ENCODE measurements around the gene DENND11.
A peak's percentile ranks its signal among the peaks of the same experiment; 100 is the strongest.

The DENND11 gene, protein sequence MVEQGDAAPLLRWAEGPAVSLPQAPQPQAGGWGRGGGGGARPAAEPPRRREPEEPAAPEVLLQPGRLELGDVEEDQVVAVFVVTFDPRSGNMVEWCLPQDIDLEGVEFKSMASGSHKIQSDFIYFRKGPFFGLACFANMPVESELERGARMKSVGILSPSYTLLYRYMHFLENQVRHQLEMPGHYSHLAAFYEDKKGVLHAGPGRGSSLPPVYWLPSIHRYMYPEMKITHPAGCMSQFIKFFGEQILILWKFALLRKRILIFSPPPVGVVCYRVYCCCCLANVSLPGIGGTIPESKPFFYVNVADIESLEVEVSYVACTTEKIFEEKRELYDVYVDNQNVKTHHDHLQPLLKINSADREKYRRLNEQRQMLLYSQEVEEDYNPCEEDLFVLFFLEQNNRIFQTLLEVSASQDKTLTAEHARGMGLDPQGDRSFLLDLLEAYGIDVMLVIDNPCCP

DNA sequence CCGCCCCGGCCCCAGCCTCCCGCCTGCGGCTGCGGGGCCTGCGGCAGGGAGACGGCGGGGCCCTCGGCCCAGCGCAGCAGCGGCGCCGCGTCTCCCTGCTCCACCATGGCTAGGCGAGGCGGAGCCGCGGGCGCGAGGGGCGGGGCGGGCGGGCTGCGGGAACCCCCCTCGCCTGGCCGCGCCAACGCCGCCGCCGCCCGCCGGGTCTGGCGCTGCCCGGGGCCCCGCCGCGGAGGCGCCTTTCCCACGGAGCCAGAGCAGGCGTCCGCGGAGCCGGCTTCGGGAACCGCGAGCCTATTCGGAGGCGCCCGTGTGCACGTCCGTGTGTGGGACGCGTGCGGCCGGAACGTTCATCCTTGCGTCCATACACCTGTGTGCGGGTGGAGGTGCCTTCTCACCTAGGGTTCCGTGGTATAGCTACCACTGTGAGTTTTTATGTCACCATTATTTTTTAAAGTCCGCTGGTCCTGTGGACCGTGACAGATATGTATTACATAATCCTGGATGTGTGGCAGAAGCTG, at the start of gene DENND11:
TSS of gene DENND11 (minus strand) at position 120 of the 521 bp plus-strand sequence. CDS start at position 107, 13 bp downstream.
- DNase-seq: peak; percentile 17

DNA sequence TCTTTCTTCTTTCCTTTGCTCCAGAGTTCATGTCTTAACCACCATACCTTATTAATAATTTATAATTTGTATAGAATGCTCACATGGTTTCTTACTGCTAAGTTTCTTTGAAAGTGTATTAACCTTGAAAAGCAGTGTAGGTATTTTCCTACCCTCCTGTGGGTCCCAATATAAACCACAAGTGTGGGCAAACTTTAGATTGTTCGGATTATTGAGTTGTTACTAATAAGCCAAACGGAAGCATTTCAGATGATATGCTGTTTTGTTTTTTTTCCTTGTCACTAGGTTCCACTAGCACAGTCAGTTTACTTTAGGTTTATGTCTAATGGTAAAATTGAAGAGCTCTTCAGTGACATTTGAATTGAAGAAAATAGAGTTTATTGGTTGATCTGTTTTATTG, 46.4 kb upstream of the DENND11 start:
- no peak for DNase-seq

DNA sequence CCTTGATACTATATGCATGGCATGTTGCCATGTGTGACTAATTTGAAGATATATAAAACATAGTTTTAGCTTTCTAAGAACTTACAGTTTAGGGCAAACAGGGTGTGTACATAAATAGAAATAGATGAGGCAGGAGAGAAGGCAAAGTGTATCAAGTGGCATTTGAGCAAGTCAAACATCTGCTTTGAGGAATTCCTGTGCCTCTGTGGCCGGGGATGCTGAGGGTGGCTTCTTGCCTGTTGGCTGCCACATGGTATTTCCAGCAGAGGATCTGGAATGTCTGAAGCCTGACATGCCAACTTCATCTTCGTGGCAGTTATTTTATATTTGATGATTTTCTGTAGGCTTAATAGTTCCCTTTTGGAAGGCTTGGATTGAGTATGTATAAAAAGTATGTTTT, 42.2 kb upstream of the DENND11 start:
- no peak for DNase-seq

DNA sequence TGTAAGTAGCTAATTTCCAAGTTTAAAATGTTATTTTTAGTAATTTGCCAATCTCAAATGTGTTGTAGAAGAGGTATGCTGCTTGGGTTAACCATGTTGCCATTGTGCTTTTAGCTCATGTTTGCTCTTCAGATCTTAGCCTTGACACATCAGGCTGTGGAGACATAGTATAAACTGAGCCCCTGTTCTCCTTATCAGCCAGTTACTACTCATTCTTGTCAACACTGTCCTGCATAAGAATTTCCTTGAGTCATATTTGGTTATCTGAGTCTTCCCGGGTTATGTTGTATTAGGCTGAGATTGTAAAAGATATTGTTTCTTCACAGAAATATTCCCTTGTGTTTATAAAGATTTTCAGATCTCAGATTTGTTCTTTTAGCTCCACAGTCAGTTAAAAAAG, 40.3 kb upstream of the DENND11 start:
- no peak for DNase-seq

DNA sequence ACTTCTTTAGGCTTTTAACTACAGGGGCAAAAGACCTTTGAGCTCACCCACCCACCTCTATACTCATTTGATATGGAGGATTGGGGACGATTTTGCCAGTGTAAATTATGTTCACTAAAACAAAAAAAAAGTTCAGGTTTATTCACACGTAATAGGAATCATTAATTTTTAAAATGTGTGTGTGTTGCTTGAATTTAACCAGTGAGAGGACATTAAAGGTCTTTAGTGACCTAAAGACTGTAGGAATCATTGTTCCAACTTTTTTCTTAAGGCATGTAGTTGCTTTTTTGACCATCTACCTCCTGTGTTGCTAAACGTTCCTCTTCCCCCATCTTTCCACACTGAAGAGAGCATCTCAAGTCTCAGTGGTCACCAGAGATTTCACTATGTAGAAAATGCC, 37.3 kb upstream of the DENND11 start:
- no peak for DNase-seq

DNA sequence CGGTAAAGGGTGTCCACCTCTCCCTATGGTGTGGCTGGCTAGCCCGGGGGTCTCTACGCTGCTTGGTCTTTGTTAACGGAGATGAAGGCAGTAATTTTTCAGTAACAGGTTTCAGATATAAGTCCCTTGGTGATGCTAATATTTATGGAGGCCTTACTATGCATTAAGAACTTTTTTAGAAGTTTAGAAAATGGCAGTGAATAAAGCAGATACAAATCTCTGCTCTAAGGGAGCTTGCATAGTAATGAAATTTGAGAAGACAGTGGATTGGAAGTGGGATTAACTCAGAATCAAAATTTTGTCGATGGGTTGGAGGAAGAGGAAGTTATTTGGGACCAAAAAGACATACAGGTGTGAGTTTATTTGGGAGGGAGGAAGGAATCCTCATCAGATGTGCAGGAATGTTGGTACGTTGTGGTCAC, 36.6 kb upstream of the DENND11 start:
- DNase-seq: no peak

DNA sequence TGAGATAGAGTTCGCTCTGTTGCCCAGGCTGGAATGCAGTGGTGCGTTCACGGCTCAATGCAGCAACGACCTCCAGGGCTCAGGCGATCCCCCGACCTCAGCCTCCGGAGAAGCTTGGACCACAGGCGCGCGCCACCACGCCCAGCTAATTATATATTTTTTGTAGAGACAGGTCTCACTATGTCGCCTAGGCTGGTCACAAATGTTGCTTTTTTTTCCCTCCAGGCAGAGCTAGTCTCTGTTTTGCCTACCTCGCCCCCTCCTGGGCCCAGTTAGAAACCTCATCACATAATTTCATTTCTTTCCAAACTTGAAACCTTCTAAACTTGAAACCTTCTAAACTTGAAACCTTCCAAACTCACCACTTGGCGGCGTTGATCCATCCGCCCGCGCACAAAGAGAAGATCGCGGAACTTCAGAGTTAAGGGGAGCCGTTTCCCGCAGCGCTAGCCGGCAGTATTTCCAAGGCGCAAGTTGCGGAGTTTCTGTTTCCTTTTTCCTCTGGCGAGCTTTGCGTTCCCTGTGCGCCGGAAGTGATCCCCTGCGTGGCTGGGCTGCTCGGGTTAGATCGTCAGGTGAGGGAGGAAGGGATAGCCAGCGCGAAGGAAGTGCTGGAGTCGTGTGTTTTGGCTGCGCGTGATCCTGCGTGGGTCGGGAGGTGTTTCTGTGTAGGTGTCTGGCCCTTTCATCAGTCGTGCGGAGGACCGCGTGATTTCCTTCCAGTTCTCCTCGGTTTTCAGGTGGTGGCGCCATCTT, 36.0 kb upstream of the DENND11 start, which contains the start of gene SSBP1:
TSS of gene SSBP1 (plus strand) at position 523 of the 756 bp plus-strand sequence. CDS start 809 bp downstream, outside the sequence.
- DNase-seq: peak; percentile 99

DNA sequence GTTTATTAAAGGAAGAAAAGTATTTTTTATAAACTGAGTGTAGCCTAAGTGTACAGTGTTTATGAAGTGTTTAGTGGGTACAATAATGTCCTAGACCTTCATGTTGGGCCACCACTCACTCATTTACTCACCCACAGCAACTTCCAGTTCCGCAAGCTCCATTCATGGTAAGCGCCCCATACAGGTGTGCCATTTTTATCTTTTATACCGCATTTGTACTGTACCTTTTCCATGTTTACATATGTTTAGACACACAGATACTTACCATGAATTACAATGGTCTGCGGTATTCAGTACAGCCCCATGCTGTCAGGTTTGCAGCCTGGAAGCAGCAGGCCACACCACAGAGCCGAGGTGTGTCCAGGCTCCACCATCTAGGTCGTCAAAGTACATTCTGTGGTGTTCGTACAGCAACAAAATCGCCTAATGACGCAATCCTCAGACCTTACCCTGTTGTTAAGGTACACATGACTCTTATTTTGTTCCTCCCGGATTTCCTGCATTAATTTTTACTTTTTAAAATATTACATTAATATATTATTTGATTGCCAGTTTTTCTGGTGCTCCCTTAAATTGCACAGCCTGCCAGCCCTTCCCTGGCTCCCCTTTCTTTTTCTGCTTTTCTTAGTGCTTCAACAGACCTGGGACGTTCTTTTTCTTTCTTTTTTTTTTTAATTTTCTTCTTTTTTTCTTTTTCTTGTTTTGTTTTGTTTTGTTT, 35.3 kb upstream of the DENND11 start:
- DNase-seq: peak; percentile 28

DNA sequence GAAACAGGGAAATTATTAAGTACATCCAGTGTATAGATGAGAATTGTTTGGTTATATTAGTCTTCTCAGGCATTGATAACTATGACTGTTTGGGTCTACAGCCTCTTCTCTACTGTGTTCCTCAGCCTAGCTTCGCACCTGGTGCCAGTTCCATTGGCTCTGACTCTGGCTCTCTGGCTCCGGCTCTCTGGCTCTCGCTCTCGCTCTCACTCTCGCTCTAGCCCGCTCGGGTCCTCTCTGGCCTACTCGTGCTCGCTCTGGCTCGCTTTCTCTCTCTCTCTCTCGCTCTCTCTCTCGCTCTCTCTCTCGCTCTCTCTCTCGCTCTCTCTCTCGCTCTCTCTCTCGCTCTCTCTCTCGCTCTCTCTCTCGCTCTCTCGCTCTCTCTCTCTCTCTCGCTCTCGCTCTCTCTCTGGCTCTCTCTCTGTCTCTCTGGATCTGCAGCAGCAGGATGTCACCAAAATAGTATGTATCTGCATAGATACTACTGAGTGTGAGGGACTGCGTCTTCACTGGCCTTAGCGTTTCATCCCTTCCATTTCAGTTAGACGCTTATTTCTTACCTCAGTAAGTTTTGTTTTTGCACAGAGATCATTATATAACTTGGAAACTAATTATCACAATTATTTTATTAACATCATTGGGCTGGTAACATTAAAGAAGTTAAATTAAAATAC, 29.6 kb upstream of the DENND11 start:
- no peak for DNase-seq

DNA sequence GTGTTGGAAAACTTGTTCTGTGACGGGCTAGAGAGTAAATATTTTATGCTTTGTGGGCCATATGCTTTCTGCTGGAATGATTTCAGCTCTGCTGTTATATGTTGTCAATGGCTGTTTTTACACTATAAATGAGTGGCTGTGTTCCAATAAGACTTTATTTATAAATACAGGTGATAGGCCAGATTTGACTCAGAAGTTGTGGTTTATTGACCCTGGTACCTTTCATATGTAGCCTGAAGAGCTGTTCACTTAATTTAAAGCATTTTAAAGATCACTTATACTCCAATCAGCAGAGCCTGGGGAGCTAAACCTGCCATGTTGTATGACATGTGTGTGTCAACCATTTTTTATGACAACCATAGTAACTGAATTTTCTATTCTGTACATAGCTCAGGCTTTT, 27.1 kb upstream of the DENND11 start:
- DNase-seq: no peak

DNA sequence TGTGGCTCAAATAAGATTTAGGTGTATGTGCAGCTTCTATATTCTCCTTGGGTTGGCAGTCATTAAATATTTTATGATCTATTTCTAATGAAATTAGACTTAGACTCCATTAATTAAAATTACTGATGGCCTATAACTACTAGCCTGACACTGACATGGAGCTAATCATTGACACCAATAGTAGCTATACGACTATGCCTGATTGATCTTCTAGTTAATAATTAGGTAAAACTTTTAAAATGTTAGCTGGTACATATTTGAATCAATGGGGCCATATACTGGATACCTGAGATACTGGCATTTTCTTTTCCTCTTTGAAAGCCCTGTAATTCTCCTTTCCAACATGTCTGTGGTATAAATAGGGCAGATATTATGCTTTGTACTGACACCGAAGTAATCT, 20.6 kb upstream of the DENND11 start:
- DNase-seq: no peak

DNA sequence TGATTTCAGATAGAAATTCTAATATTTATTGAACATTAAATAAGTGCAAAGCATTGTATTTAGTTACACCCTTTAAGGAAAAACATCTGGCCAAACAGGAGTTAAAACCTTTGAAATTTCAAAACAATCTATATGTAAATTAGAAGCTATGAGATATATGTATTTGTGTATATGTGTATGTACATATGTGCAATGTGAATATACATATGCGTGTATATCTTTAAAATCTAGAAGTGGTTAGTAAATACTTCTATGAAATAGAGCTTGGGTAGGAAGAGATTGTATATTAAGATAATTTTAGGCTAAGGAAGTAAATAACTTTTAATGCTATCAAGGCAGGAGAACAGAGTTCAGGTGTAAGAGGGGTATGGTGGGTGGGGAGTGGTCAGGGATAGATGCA, 15.5 kb upstream of the DENND11 start:
- DNase-seq: no peak

DNA sequence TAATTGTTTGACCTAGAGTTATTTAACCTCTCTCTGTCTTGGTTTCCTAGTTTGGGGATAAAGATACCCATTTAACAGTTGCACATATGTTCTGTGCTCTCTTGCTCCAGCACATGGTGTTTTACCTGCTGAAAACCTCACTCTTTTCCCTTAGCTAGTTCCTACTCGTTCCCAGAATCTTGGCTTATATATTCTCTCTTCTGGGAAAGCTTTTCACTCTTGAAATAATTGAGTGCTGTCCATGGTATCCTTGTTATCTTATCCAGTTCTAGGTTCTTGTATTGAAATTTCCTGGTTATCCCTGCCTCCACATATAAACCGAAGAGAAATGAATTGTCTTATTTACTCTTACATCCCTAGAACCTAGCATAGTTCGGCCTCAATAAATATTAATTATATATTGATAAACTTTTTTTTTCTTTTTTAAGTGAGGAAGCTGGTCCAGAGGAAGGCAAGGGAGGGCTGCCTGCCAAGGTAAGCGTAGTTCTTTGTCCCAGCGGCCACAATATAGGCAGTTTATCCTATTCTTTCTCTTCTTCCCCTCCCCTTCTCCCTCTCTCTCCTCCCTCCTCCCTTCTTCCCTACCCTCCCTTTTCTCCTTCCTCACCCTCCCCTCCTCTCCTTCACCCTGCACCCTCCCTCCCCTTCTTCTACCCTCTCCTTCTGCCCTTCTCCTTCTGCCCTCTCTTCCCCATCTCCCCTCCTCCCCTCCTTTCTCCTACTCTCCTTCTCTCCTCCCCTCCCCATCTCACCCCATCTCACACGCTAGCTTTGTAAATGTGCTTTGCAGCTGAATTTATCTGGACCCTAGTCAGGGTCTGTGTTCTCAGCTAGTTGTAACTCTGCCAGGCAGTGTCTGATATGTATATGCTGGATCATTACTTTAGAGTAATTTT, 14.1 kb upstream of the DENND11 start:
- no peak for DNase-seq

DNA sequence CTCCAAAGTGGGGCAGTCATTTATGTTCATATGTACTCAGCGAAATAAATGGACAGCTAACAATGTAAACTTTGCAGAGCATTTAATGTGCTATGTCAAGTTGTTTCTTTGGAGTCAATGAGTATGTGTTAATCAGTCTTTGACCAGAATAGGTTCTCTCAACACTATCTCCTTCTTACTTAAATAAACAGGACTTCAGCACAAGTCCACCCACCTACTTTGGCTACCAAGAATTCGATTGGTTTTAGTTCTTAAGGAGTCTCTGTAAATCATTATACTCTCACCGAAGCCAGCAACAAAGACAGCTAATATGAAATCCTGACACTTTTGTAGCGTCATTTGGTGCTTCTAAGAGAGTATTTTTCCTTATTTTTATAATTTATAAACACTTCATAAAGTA, 13.1 kb upstream of the DENND11 start:
- DNase-seq: no peak

DNA sequence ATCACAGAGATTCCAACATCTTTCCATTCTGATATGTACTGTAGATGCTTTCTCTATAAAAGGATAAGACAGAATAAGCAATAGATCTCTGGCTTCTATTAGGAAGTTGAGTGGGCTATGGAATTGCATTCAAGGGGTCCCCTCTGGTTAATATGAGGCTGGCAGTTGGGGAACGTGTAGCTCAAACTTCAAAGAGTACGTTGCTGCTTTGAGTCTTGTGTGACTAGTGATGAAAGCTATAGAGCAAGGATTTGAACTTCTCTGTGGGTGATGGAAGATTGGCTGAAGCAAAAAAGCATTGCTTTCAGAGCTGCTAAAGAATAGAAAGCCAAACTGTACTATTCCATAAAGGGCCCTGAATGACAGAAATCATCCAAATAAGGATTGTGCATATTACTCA, 12.6 kb upstream of the DENND11 start:
- no peak for DNase-seq

DNA sequence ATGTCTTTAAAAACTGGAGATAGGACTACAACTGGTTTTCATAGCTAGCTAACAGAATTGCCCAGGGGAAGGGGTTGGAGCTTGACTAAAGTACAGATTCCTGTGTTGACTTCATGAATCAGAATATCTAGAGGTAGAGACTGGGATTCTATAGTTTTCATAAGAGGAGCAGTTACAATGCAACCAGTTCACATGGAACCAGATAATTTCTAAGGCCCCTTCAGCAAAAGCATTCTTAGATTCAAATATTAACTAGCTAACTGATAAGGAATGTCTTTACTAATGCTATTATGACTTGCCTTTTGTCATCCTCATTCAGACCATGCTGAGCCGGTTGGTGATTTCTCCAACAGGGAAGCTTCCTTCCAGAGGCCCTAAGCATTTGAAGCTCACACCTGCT, 11.9 kb upstream of the DENND11 start:
- no peak for DNase-seq

DNA sequence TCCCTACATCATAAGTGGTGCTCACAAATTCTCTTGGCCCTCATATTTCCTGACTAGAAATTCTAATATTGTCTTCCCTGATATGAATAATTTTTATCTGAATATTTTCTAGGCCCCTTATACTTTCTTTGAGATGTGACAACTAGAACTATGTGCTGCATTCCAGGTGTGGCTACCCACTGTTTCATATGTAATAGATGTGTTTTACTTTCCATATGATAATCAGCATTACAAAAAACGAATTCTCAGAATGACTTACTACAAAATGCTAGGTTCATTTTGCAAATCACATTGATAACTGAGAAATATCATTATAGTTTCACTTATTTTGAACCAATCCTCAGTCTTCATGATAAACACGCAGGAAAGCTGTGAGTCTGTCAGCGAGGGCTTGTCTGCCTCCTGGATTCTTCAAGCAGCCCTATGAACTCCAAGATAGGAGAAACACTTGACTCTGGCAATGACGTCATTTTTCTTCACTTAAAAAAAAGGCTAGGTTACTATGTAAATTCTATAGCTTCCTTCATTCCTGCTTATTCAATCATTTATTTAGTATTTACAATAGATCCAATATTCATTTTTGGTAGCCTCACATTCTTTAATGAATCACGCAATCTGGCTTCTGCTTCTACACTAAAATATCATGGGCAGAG, 10.8 kb upstream of the DENND11 start:
- DNase-seq: no peak

DNA sequence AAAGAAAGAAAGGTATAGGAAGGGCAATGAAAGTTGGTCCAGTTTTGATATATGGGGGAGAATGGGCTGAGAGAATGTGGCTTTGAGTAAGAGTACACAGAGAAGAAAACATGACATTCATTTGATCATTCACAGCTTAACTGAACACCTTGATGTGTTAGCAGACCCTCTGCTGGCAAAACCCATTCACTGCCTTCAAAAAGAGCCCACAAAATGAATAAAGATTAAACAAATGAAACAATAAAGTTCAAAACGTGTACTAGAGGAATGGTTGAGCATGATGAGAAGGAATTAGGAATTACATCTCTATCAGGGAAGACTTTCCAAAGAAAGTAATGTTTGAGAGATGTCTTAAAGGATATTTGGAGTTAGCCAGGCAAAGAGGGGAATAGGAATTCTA, 8.3 kb upstream of the DENND11 start:
- no peak for DNase-seq

DNA sequence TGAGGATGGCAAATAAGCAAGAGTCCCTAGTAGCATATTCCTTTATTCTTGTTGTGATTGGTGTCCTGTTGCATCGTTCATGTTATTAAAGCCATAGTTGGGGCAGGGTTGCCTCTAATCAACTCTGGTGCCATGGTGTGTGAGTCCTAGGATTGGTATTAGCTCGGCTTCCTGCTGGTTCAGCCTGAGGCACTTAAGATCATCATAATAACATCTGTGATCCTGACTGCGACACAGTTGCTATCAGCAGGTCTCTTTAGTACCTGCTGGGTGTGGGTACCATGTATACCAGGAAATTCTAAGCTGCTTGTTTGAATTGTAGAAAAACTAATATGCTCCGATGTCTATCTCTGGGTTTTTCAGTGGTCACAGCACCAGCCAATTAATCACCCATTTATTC, 7.8 kb upstream of the DENND11 start:
- DNase-seq: no peak

DNA sequence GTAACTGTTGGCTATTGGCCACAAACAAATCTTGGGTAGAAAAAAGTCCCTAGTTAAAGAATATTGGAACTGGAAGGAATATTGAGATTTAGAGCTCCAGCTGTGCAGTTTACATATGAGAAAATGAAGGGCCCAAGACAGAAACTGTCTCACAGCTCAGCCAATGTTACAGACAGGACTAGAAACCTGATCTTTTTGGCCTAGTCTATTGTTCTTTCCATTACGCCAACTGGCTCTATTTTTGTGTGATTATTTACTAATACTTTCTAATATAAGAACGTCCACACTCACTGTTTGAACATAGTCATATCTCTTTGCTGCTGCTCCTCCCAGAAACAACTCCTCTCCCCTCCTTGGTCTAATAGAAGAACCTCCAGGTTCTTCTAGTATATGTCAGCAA, 7.4 kb upstream of the DENND11 start:
- no peak for DNase-seq

DNA sequence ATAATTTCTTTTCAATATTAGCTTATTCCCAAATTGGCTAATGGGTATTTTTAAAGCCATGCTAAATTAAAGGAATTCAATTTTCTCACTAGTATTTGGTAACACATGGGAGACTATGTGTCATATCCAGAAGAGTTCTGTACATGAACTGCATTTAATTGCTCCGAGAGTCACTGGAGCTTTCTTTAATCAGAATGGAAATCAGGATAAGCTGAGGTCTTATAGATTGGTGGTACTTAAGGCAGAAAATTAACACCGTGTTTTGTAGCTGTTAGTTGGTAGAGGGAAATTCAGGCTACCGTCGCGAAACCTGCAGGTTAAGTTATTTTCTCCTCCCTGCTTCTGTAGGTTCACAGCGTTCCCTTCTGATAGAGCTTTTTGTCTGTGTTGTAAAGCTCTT, 6.4 kb upstream of the DENND11 start, which contains the start of gene WEE2:
TSS of gene WEE2 (plus strand) at position 3 of the 400 bp plus-strand sequence. CDS start 406 bp downstream, outside the sequence.
- no peak for DNase-seq
